Glutamatergic neuron (in vitro differentiated cells): ENCODE data around the gene ASTN2. TPM values are rescaled to one million over a fixed set of nuclear protein-coding genes. Genes with fewer than 3 reads are reported as not detected.
"Not testable (repeated sequence)": the region's sequence is repeated elsewhere in the genome, so short reads cannot be mapped to it uniquely, and the experiment has no call there.

Experiments used
- DNase-seq: peaks from one replicate; pipeline ENCODE4 v3.0.0; 2022
- H3K27ac Mint-ChIP-seq: one replicate; pipeline ENCODE4 v1.8.0; 2020; ENCODE audit warnings: mild to moderate bottlenecking, mixed read lengths, inconsistent platforms; ENCODE audit not compliant: unreplicated experiment
- H3K27me3 Mint-ChIP-seq: one replicate; pipeline ENCODE4 v1.8.0; 2020; ENCODE audit warnings: mild to moderate bottlenecking, moderate library complexity, mixed read lengths, inconsistent platforms; ENCODE audit not compliant: unreplicated experiment
- H3K36me3 Mint-ChIP-seq: one replicate; pipeline ENCODE4 v1.8.0; 2020; ENCODE audit warnings: mild to moderate bottlenecking, mixed read lengths, inconsistent platforms; ENCODE audit not compliant: unreplicated experiment
- H3K4me1 Mint-ChIP-seq: one replicate; pipeline ENCODE4 v1.8.0; 2020; ENCODE audit warnings: mild to moderate bottlenecking, low read depth, mixed read lengths, inconsistent platforms; ENCODE audit not compliant: unreplicated experiment
- H3K4me3 Mint-ChIP-seq: one replicate; pipeline ENCODE4 v1.8.0; 2020; ENCODE audit warnings: mild to moderate bottlenecking, mixed read lengths, inconsistent platforms; ENCODE audit not compliant: unreplicated experiment
- H3K9me3 Mint-ChIP-seq: one replicate; pipeline ENCODE4 v1.8.0; 2020; ENCODE audit warnings: mild to moderate bottlenecking, moderate library complexity, mixed read lengths, inconsistent platforms; ENCODE audit not compliant: unreplicated experiment
- CTCF ChIP-seq: fragments of 200-600 bp; sonication (generic); IDR thresholded peaks from one replicate; pipeline ENCODE4 v1.5.0; 2021; ENCODE audit not compliant: partially characterized antibody, unreplicated experiment
- total RNA-seq: library from RNA; stranded (reverse); fragmentation: NEBNext Ultra II Directional; extraction: Animal tissue kit (Norgen Biotek cat#: 25700); gene quantifications from one replicate; pipeline ENCODE4 v1.2.1, GENCODE V29; 2021; ENCODE audit not compliant: unreplicated experiment

Gene ASTN2
- total RNA-seq, 1 donor from 2014 or later = 134 TPM

GRCh38 chr9:116901260-116901659 lies 513.6 kb downstream of the ASTN2 start:
- no peak for DNase-seq
- Mint-ChIP-seq H3K27ac (no peak overlapping the region), H3K27me3 (peaks cover 6% of the 10 kb centered on the region)

GRCh38 chr9:116900543-116900942 lies 514.3 kb downstream of the ASTN2 start:
- TF ChIP-seq CTCF = no peak
- H3K27me3 Mint-ChIP-seq = peaks cover 6% of the 10 kb centered on the region
- peaks cover 1% of the 10 kb centered on the region for H3K9me3 Mint-ChIP-seq
- no peak overlapping the region for H3K4me3 Mint-ChIP-seq
- no peak overlapping the region for H3K27ac Mint-ChIP-seq
- no peaks in the 10 kb centered on the region for H3K36me3 Mint-ChIP-seq
- peaks cover 11% of the 10 kb centered on the region for H3K4me1 Mint-ChIP-seq
- no peak for DNase-seq

More at GRCh38 chr9:116901260-116901659, 513.6 kb downstream of the ASTN2 start:
- no peak for TF ChIP-seq CTCF
- no peaks in the 10 kb centered on the region for H3K36me3 Mint-ChIP-seq
- peaks cover 1% of the 10 kb centered on the region for H3K9me3 Mint-ChIP-seq
- H3K4me1 Mint-ChIP-seq = peaks cover 9% of the 10 kb centered on the region
- no peak overlapping the region for H3K4me3 Mint-ChIP-seq

GRCh38 chr9:116900007-116900367 lies 514.9 kb downstream of the ASTN2 start:
- peaks cover 6% of the 10 kb centered on the region for H3K27me3 Mint-ChIP-seq
- DNase-seq = no peak
- H3K9me3 Mint-ChIP-seq = no peaks in the 10 kb centered on the region
- H3K4me3 Mint-ChIP-seq = no peak overlapping the region
- TF ChIP-seq CTCF = no peak
- no peaks in the 10 kb centered on the region for H3K36me3 Mint-ChIP-seq
- peaks cover 13% of the 10 kb centered on the region for H3K4me1 Mint-ChIP-seq
- no peak overlapping the region for H3K27ac Mint-ChIP-seq

- DNase-seq = no peak
- Mint-ChIP-seq H3K4me1 (peaks cover 13% of the 10 kb centered on the region), H3K4me3 (no peak overlapping the region), H3K36me3 (no peaks in the 10 kb centered on the region), H3K27ac (no peak overlapping the region), H3K9me3 (no peaks in the 10 kb centered on the region), H3K27me3 (peaks cover 6% of the 10 kb centered on the region)
- TF ChIP-seq CTCF = no peak
These were observed 515.4 kb downstream of the ASTN2 start for GRCh38 chr9:116899337-116900006.

- not testable (repeated sequence) for H3K36me3 Mint-ChIP-seq, H3K9me3 Mint-ChIP-seq, H3K27ac Mint-ChIP-seq, H3K27me3 Mint-ChIP-seq, H3K4me3 Mint-ChIP-seq, DNase-seq
- H3K4me1 Mint-ChIP-seq = peaks cover 13% of the 10 kb centered on the region
These were observed 516.7 kb downstream of the ASTN2 start for GRCh38 chr9:116898131-116898530.
